HG03064 (cell line): ENCODE results near the gene LMAN2L.

ENCODE experiments used
- ATAC-seq: cut with Tn5 transposase; IDR thresholded peaks from one replicate; pipeline ENCODE4 v1.9.1; 2021; ENCODE audit warnings: low read depth; ENCODE audit not compliant: unreplicated experiment

LMAN2L gene

DNA sequence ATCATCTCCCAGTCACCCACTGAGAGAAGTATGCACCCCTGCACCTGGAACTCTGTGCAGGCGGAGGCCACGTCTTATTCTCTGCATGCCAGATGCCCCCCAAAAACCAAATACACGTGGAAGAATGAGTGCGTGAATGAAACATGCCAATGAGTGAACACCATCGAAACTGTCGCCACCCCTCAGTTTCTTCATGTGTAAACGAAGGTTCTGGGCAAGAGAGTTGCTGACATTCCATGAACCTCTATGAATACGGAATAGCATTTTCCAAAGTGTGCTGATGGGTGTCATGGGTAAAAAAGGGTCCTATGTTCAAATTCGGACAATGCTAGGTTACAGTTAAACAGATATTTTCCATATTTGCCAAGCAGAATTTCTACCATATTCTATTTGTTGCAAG lies 77.5 kb downstream of the LMAN2L start:
- ATAC-seq: no peak

- no peak for ATAC-seq
These were observed 78.5 kb downstream of the LMAN2L start for GRCh38 chr2:96661324-96661723.

GRCh38 chr2:96656540-96656939 lies 83.3 kb downstream of the LMAN2L start:
- no peak for ATAC-seq
